Thyroid gland (tissue), 4 donors: ENCODE measurements around the gene GFER.

ENCODE experiments used
- CTCF ChIP-seq, 6 experiments: fragments of 200-600 bp in 3 of 6; fragments of 450-650 bp in 3 of 6; sonication (generic) in 3 of 6; IDR thresholded peaks; one replicate each; pipeline ENCODE4 v1.5.1; 2016 to 2019; ENCODE audit warnings: antibody characterized with exemption in 6 of 6, mild to moderate bottlenecking in 2 of 6, inconsistent platforms in 1 of 6, moderate library complexity in 1 of 6
- POLR2A ChIP-seq, 2 donors: fragments of 450-650 bp; IDR thresholded peaks; one replicate each; pipeline ENCODE4 v1.6.1; 2017; ENCODE audit warnings: antibody characterized with exemption in 2 of 2, mild to moderate bottlenecking in 2 of 2, moderate library complexity in 1 of 2

- no peak for TF ChIP-seq CTCF (IDR thresholded peaks at IDR 0.05)
- no peak for TF ChIP-seq POLR2A (IDR thresholded peaks at IDR 0.05)
These were observed 3.8 kb upstream of the GFER start for GRCh38 chr16:1980030-1980769.
